H9 (cell line): Measurements from ENCODE around the gene ZNF70. TPM values are rescaled to one million over a fixed set of nuclear protein-coding genes. Genes with fewer than 3 reads are reported as not detected.

Source experiments
- DNase-seq: peaks from one replicate; pipeline ENCODE4 v3.0.0-alpha.2; 2017
- H2AFZ ChIP-seq: one replicate; pipeline ENCODE4 v1.6.1; 2013; ENCODE audit warnings: mild to moderate bottlenecking, low read length, control low read depth, moderate library complexity
- H2AK5ac ChIP-seq: 2 replicates; pipeline ENCODE4 v1.6.1; 2013; ENCODE audit warnings: low read length, control low read depth, mixed read lengths; ENCODE audit not compliant: insufficient read length
- H2BK120ac ChIP-seq: one replicate; pipeline ENCODE4 v1.6.1; 2013; ENCODE audit warnings: low read depth, mild to moderate bottlenecking, low read length, control low read depth, inconsistent platforms; ENCODE audit not compliant: poor library complexity, severe bottlenecking
- H2BK12ac ChIP-seq: 2 replicates; pipeline ENCODE4 v1.6.1; 2013; ENCODE audit warnings: low read length, control low read depth, mixed read lengths, low read depth; ENCODE audit not compliant: insufficient read length
- H2BK15ac ChIP-seq: 2 replicates; pipeline ENCODE4 v1.6.1; 2013; ENCODE audit warnings: low read depth, low read length, control low read depth
- H2BK20ac ChIP-seq: one replicate; pipeline ENCODE4 v1.6.1; 2013; ENCODE audit warnings: low read depth, mild to moderate bottlenecking, low read length, control low read depth, inconsistent platforms; ENCODE audit not compliant: poor library complexity, severe bottlenecking
- H2BK5ac ChIP-seq: 2 replicates; pipeline ENCODE4 v1.6.1; 2013; ENCODE audit warnings: low read length, control low read depth, mixed read lengths; ENCODE audit not compliant: insufficient read length
- H3K14ac ChIP-seq: 2 replicates; pipeline ENCODE4 v1.6.1; 2013; ENCODE audit warnings: low read length, control low read depth; ENCODE audit not compliant: insufficient read depth
- H3K18ac ChIP-seq: 2 replicates; pipeline ENCODE4 v1.6.1; 2013; ENCODE audit warnings: low read depth, mild to moderate bottlenecking, mixed read lengths, low read length, control low read depth; ENCODE audit not compliant: insufficient read length
- H3K23ac ChIP-seq: 2 replicates; pipeline ENCODE4 v1.6.1; 2013; ENCODE audit warnings: low read length, control low read depth, mixed read lengths, low read depth; ENCODE audit not compliant: insufficient read length
- H3K23me2 ChIP-seq: 2 replicates; pipeline ENCODE4 v1.6.1; 2013; ENCODE audit warnings: low read depth, mild to moderate bottlenecking, mixed read lengths, low read length, control low read depth; ENCODE audit not compliant: insufficient read length, poor library complexity, severe bottlenecking
- H3K27ac ChIP-seq: 2 replicates; pipeline ENCODE4 v1.5.1; 2013; ENCODE audit warnings: low read length, control low read depth, mixed read lengths, low read depth; ENCODE audit not compliant: insufficient read length
- H3K27me3 ChIP-seq: 2 replicates; pipeline ENCODE4 v1.6.1; 2013; ENCODE audit warnings: low read length, control low read depth, inconsistent platforms; ENCODE audit not compliant: insufficient read depth
- H3K4ac ChIP-seq: 2 replicates; pipeline ENCODE4 v1.6.1; 2013; ENCODE audit warnings: low read depth, mild to moderate bottlenecking, control low read depth, inconsistent platforms, low read length, moderate library complexity
- H3K4me1 ChIP-seq: 2 replicates; pipeline ENCODE4 v1.6.1; 2013; ENCODE audit warnings: low read length, control low read depth, inconsistent platforms; ENCODE audit not compliant: insufficient read depth
- H3K4me2 ChIP-seq: 2 replicates; pipeline ENCODE4 v1.6.1; 2013; ENCODE audit warnings: low read length, control low read depth, mixed read lengths; ENCODE audit not compliant: insufficient read length, insufficient read depth
- H3K56ac ChIP-seq: 2 replicates; pipeline ENCODE4 v1.6.1; 2013; ENCODE audit warnings: low read depth, mild to moderate bottlenecking, mixed read lengths, low read length, control low read depth; ENCODE audit not compliant: insufficient read length
- H3K79me1 ChIP-seq: 2 replicates; pipeline ENCODE4 v1.6.1; 2013; ENCODE audit warnings: low read depth, mild to moderate bottlenecking, moderate library complexity, low read length, control low read depth, inconsistent platforms; ENCODE audit not compliant: insufficient read depth, poor library complexity, severe bottlenecking
- H3K79me2 ChIP-seq: 2 replicates; pipeline ENCODE4 v1.6.1; 2013; ENCODE audit warnings: low read length, control low read depth, inconsistent platforms; ENCODE audit not compliant: insufficient read depth
- H3K9ac ChIP-seq: 2 replicates; pipeline ENCODE4 v1.6.1; 2013; ENCODE audit warnings: low read length, control low read depth, mixed read lengths; ENCODE audit not compliant: insufficient read length; ENCODE audit errors: extremely low read depth
- H3K9me3 ChIP-seq: one replicate; pipeline ENCODE4 v1.6.1; 2013; ENCODE audit warnings: low read depth, low read length, inconsistent platforms; ENCODE audit not compliant: control insufficient read depth
- H3T11ph ChIP-seq: one replicate; pipeline ENCODE4 v1.6.1; 2013; ENCODE audit warnings: mild to moderate bottlenecking, low read length, control low read depth, inconsistent platforms
- H4K20me1 ChIP-seq: one replicate; pipeline ENCODE4 v1.6.1; 2013; ENCODE audit not compliant: control insufficient read depth, insufficient read length, insufficient read depth
- H4K5ac ChIP-seq: 2 replicates; pipeline ENCODE4 v1.6.1; 2013; ENCODE audit warnings: low read depth, mild to moderate bottlenecking, mixed read lengths, low read length, control low read depth; ENCODE audit not compliant: insufficient read length
- H4K8ac ChIP-seq: replicated peaks from 2 replicates; pipeline ENCODE4 v1.6.1; 2013; ENCODE audit warnings: low read length, control low read depth, mixed read lengths, low read depth; ENCODE audit not compliant: insufficient read length
- H4K91ac ChIP-seq: 2 replicates; pipeline ENCODE4 v1.6.1; 2013; ENCODE audit warnings: low read depth, mild to moderate bottlenecking, moderate library complexity, mixed read lengths, low read length, control low read depth; ENCODE audit not compliant: insufficient read length
- H3K27ac Mint-ChIP-seq, 3 experiments: 2 replicates in 2 of 3; 3 replicates in 1 of 3; pipeline ENCODE4 v1.8.0; 2020 to 2021; ENCODE audit warnings: mixed read lengths in 3 of 3, mild to moderate bottlenecking in 1 of 3, moderate library complexity in 1 of 3
- H3K27me3 Mint-ChIP-seq: 2 replicates; pipeline ENCODE4 v1.8.0; 2021; ENCODE audit warnings: low read depth, mild to moderate bottlenecking, moderate library complexity, mixed read lengths
- H3K36me3 Mint-ChIP-seq, 3 experiments: 2 replicates in 2 of 3; 3 replicates in 1 of 3; pipeline ENCODE4 v1.8.0; 2020 to 2021; ENCODE audit warnings: low read depth in 3 of 3, mixed read lengths in 3 of 3; ENCODE audit not compliant: insufficient read depth in 1 of 3
- H3K4me1 Mint-ChIP-seq, 2 experiments: 2 replicates each; pipeline ENCODE4 v1.8.0; 2020; ENCODE audit warnings: mixed read lengths in 2 of 2
- H3K4me3 Mint-ChIP-seq, 2 experiments: 2 replicates in 1 of 2; 3 replicates in 1 of 2; pipeline ENCODE4 v1.8.0; 2020 to 2021; ENCODE audit warnings: mild to moderate bottlenecking in 2 of 2, mixed read lengths in 2 of 2, moderate library complexity in 1 of 2
- H3K9me3 Mint-ChIP-seq, 2 experiments: 2 replicates in 1 of 2; 3 replicates in 1 of 2; pipeline ENCODE4 v1.8.0; 2020; ENCODE audit warnings: mild to moderate bottlenecking in 2 of 2, mixed read lengths in 2 of 2, moderate library complexity in 1 of 2
- CTCF ChIP-seq: fragments of 200-600 bp; sonication (generic); conservative IDR thresholded peaks from 3 replicates; pipeline ENCODE4 v1.8.0; 2021; ENCODE audit warnings: antibody characterized with exemption, mild to moderate bottlenecking
- WGBS: extraction: QIAGEN DNeasy Blood & Tissue Kit; methylation state at CpG from one replicate; pipeline ENCODE4 v1.1.7; 2013; ENCODE audit warnings: missing lambda C conversion rate, low lambda C conversion rate, mixed read lengths; ENCODE audit not compliant: insufficient read length; ENCODE audit errors: extremely low coverage; 5-methylcytosine and 5-hydroxymethylcytosine counted together
- total RNA-seq: library from RNA; stranded (reverse); gene quantifications from 2 replicates; pipeline ENCODE4 v1.2.1, GENCODE V29; 2021

ZNF70 gene
- total RNA-seq, 1 experiment from 2014 or later, result 3.5 TPM

- peak; percentile 60 for DNase-seq
- H3K27ac Mint-ChIP-seq, result peak overlapping the region; percentile 70 to 89 (median 87); a peak in 4 of 7 replicates
- H2BK15ac ChIP-seq, result no peak overlapping the region
- H2AFZ ChIP-seq, result no peak overlapping the region
- H3K9ac ChIP-seq, result peak overlapping the region; percentile 93
- H2AK5ac ChIP-seq, result no peak overlapping the region
- no peaks in the 10 kb centered on the region; a peak in 1 of 5 replicates for H3K9me3 Mint-ChIP-seq
- no peak for TF ChIP-seq CTCF
- H3K27me3 ChIP-seq, result no peaks in the 10 kb centered on the region
- H3K23me2 ChIP-seq, result peaks cover 8% of the 10 kb centered on the region
- H3K27ac ChIP-seq, result no peak overlapping the region
- no CpG with 5 or more reads among the region's 22 CpGs for WGBS
- no peak overlapping the region for H3K56ac ChIP-seq
- peak overlapping the region; percentile 77 to 88 for H3K4me3 Mint-ChIP-seq
- H4K8ac ChIP-seq, result no peak overlapping the region
- H3K4me1 Mint-ChIP-seq, result peaks cover 14 to 39% of the 10 kb centered on the region in 2 experiments
- H4K5ac ChIP-seq, result no peak overlapping the region
- H3K4ac ChIP-seq, result no peak overlapping the region; the same call in 1 of the 2 replicates
- no peaks in the 10 kb centered on the region for H3K79me2 ChIP-seq
- H2BK20ac ChIP-seq, result no peak overlapping the region
- no peaks in the 10 kb centered on the region for H3K9me3 ChIP-seq
- no peak overlapping the region for H2BK12ac ChIP-seq
- no peaks in the 10 kb centered on the region; the same call in 1 of the 2 replicates for H3K4me1 ChIP-seq
- peak overlapping the region; percentile 59 for H3K4me2 ChIP-seq
- H2BK5ac ChIP-seq, result no peak overlapping the region
- no peaks in the 10 kb centered on the region for H4K20me1 ChIP-seq
- H3K18ac ChIP-seq, result peak overlapping the region; percentile 91
- no peak overlapping the region for H4K91ac ChIP-seq
- peak overlapping the region; percentile 97 for H3K14ac ChIP-seq
- no peak overlapping the region for H3K23ac ChIP-seq
- H3T11ph ChIP-seq, result no peak overlapping the region
- peaks cover 4% of the 10 kb centered on the region for H3K27me3 Mint-ChIP-seq
- no peaks in the 10 kb centered on the region for H3K79me1 ChIP-seq
- H3K36me3 Mint-ChIP-seq, result no peaks in the 10 kb centered on the region; a peak in 1 of 7 replicates
- no peak overlapping the region for H2BK120ac ChIP-seq
These were observed 607 bp upstream of the ZNF70 start for GRCh38 chr22:23751441-23751996.
